Gastrocnemius medialis (tissue), 4 donors: ENCODE data around the gene GRIK5. TPM values are rescaled to one million over a fixed set of nuclear protein-coding genes. Genes with fewer than 3 reads are reported as not detected.
A peak's percentile ranks its signal among the peaks of the same experiment; 100 is the strongest.
"Not testable (repeated sequence)": the region's sequence is repeated elsewhere in the genome, so short reads cannot be mapped to it uniquely, and the experiment has no call there.

Experiments used
- ATAC-seq, 2 donors: fragments of 150-250 bp; one replicate each; pipeline ENCODE4 v1.9.1; 2016
- DNase-seq, 2 donors: peaks; one replicate each; pipeline ENCODE4 v3.0.0-alpha.2; 2019
- H3K27ac ChIP-seq, 4 donors: fragments of 200-600 bp; sonication (generic); 1 replicate in 1 of 4; 2 replicates in 3 of 4; pipeline ENCODE4 v1.5.1; 2016 to 2018; ENCODE audit warnings: mild to moderate bottlenecking in 2 of 4, moderate library complexity in 1 of 4
- H3K27me3 ChIP-seq, 3 donors: fragments of 200-600 bp; sonication (generic) in 2 of 3; 1 replicate in 1 of 3; 2 replicates in 2 of 3; pipeline versions ENCODE4 v1.5.1 to v1.6.0; 2016 to 2019; ENCODE audit warnings: mild to moderate bottlenecking in 1 of 3, moderate library complexity in 1 of 3
- H3K36me3 ChIP-seq, 2 donors: fragments of 200-600 bp; sonication (generic) in 1 of 2; one replicate each; pipeline ENCODE4 v1.5.1; 2017 to 2018
- H3K4me1 ChIP-seq, 2 donors: fragments of 200-600 bp; sonication (generic) in 1 of 2; one replicate each; pipeline ENCODE4 v1.5.1; 2016 to 2017; ENCODE audit warnings: mild to moderate bottlenecking in 2 of 2
- H3K4me3 ChIP-seq, 4 donors: fragments of 200-600 bp; sonication (generic) in 3 of 4; 1 replicate in 1 of 4; 2 replicates in 3 of 4; pipeline ENCODE4 v1.5.1; 2016 to 2019; ENCODE audit warnings: mild to moderate bottlenecking in 2 of 4
- H3K9me3 ChIP-seq, 3 donors: fragments of 200-600 bp; sonication (generic) in 2 of 3; 1 replicate in 1 of 3; 2 replicates in 2 of 3; pipeline ENCODE4 v1.5.1; 2016 to 2019
- POLR2A ChIP-seq, 2 donors: fragments of 450-650 bp; IDR thresholded peaks; one replicate each; pipeline ENCODE4 v1.6.1; 2017; ENCODE audit warnings: antibody characterized with exemption in 2 of 2, mild to moderate bottlenecking in 2 of 2, moderate library complexity in 2 of 2
- in situ Hi-C, 4 donors: fragments of 200-750 bp; cut with MboI; loops; one replicate each; pipeline versions ENCODE4 v1.15.0 to v1.8.0; 2017; ENCODE audit warnings: low sequenced_read_pairs in 4 of 4
- intact Hi-C: fragments of 100-400 bp; cut with DNase I; formaldehyde crosslinking; loops from one replicate; pipeline ENCODE4 v1.15.1; 2023; ENCODE audit warnings: low total_unique reads
- total RNA-seq, 4 donors: library from RNA; depleted of rRNA; stranded (reverse); fragments of >200 nt; gene quantifications; one replicate each; pipeline versions ENCODE4 v1.1.0 to v1.2.3, GENCODE V29; 2016
- TF ChIP-seq, protein P1 (sequence below), 5 experiments: fragments of 450-650 bp in 3 of 5; fragments of 200-600 bp in 2 of 5; sonication (generic) in 2 of 5; IDR thresholded peaks in 4 of 5; conservative IDR thresholded peaks in 1 of 5; 1 replicate in 4 of 5; 2 replicates in 1 of 5; pipeline ENCODE4 v1.5.1; 2016 to 2019; ENCODE audit warnings: antibody characterized with exemption in 5 of 5, mild to moderate bottlenecking in 3 of 5, moderate library complexity in 3 of 5

GRIK5 gene
- total RNA-seq, 4 donors from 2014 or later = 0.20 to 1.0 (median 0.62) TPM; not detected in 1

DNA sequence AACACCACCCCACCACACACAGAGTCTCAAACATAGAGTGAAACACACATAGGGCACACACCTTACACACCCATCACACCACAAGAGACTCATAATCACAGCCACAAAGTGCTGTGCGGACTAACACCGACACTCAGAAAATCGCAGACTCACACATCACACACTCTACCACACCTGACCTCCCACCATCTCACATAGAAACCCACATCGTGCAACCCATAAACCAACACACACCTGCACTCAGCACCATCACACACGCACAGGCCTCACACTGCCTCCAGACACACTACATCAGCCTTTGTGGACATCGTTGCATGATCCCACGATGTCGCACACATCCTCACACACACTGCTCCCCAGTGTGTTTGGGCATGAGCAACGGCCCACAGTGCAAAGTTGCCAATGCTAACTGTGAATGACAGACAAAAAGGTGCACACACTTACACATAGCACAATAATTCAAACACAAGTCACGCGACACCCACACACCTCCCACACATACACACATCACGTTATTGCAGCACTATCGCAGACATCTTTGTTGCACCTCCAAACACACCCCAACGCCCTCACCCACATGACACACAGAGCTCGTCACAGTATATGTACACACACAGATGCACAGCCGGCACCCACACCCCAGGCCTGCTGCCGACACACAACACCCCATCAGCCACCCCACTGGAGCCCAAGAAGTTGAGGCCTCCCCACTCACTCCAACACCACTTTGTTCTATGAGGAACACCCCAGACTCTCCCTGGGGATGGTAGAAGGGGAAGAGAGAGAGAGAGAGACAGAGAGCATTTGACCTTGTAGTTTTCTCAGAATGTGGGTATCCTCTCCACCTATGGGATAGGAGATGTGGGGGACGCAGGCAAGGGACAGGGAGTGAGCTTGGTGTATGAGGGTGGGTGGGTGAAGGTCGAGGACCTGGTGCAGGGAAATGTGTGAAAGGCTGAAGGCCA lies 74.7 kb downstream of the GRIK5 start:
- Histone ChIP-seq H3K4me3 (no peak overlapping the region), H3K4me1 (peaks cover 0 to 8% of the 10 kb centered on the region in 2 donors), H3K9me3 (no peaks in the 10 kb centered on the region), H3K27ac (no peak overlapping the region), H3K27me3 (peaks cover 48 to 78% (median 72%) of the 10 kb centered on the region in 3 donors), H3K36me3 (no peaks in the 10 kb centered on the region)
- intact Hi-C loops (no loop called here), in situ Hi-C loops (no loop called here)
- DNase-seq = no peak
- ATAC-seq = no peak
- no peak for TF ChIP-seq POLR2A (IDR thresholded peaks at IDR 0.05)
- TF ChIP-seq, protein P1, sequence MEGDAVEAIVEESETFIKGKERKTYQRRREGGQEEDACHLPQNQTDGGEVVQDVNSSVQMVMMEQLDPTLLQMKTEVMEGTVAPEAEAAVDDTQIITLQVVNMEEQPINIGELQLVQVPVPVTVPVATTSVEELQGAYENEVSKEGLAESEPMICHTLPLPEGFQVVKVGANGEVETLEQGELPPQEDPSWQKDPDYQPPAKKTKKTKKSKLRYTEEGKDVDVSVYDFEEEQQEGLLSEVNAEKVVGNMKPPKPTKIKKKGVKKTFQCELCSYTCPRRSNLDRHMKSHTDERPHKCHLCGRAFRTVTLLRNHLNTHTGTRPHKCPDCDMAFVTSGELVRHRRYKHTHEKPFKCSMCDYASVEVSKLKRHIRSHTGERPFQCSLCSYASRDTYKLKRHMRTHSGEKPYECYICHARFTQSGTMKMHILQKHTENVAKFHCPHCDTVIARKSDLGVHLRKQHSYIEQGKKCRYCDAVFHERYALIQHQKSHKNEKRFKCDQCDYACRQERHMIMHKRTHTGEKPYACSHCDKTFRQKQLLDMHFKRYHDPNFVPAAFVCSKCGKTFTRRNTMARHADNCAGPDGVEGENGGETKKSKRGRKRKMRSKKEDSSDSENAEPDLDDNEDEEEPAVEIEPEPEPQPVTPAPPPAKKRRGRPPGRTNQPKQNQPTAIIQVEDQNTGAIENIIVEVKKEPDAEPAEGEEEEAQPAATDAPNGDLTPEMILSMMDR (IDR thresholded peaks at IDR 0.05 in 4 of 5, conservative IDR thresholded peaks at IDR 0.05 in 1 of 5) = no peak

DNA sequence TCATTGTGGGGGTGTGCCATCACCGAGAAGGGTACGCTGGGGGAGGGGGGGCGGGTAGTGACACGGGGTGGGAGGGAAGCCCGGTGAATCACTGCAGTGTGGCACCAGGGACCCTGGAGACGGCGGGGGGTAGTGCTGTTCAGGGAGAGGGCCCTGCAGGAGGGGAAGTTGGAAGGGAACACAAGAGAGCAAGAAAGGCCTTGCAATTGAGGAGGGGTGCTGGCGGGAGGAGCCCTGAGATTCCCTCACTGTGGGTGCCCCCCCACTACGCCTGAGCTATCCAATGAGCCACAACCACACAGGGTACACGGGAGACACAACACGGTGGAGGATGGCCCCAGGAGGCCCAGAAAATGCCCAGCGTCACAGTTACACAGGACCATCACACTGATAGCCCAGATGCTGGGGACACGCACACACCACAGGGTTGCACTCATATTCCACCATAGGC lies 75.5 kb downstream of the GRIK5 start:
- ATAC-seq (no peak), DNase-seq (no peak)
- intact Hi-C loops (no loop called here), in situ Hi-C loops (no loop called here)
- H3K27me3 ChIP-seq = peaks cover 46 to 70% (median 65%) of the 10 kb centered on the region in 3 donors
- H3K4me3 ChIP-seq = peak overlapping the region in 2 of 4 donors; percentile 37 to 49
- H3K36me3 ChIP-seq = no peaks in the 10 kb centered on the region
- TF ChIP-seq, protein P1 (IDR thresholded peaks at IDR 0.05 in 4 of 5, conservative IDR thresholded peaks at IDR 0.05 in 1 of 5) = no peak
- no peak for TF ChIP-seq POLR2A (IDR thresholded peaks at IDR 0.05)
- H3K9me3 ChIP-seq = no peaks in the 10 kb centered on the region
- H3K4me1 ChIP-seq = peaks cover 0 to 8% of the 10 kb centered on the region in 2 donors
- H3K27ac ChIP-seq = no peak overlapping the region

DNA sequence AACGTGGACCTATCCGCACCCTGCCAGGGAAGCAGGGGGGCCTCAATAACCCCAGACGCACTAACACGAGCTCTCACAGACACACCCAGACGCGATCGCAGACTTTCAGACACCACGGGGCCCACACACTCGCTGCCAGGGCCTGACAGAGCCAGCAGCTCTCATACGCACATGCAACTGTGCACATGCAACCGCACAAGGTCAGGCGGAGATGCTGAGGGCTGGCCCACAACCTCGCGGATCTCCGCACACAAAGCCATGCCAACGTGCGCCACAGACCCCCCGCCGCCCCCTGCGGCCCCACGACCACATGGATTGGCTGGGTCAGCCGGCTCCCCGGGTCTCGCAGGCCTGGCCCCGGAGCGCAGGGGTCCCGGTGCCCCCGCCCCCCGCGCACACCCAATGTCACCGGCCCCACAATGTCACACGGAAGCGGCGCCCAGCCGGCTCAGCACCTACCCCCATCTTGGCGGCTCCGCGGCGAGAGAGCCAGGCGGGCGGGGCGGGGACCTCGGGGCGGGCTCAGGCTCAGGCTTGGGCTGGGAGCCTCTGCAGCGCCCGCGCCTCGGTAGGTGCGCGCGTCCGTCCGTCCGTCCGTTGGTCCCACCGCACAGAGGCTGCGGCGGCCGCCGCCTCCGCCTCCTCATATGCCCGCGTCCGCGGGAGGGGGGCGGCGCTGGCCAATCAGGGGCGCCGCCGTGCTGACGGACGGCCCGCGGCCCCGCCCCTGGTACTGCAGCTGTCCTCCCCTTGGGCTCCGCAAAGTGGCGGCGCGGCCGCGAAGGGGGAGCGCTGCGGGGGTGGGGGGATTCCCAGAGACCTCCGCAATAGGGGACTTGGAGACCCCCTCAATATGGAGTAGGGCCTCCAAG lies 76.2 kb downstream of the GRIK5 start, which contains the start of gene ATP1A3:
TSS of gene ATP1A3 (minus strand) at position 619 of the 872 bp plus-strand sequence. CDS start at position 465, 154 bp downstream.
- TF ChIP-seq, protein P1 (IDR thresholded peaks at IDR 0.05 in 4 of 5, conservative IDR thresholded peaks at IDR 0.05 in 1 of 5) = no peak
- TF ChIP-seq POLR2A (IDR thresholded peaks at IDR 0.05) = no peak
- peaks cover 40 to 65% (median 60%) of the 10 kb centered on the region in 3 donors for H3K27me3 ChIP-seq
- H3K9me3 ChIP-seq = no peaks in the 10 kb centered on the region
- no peak within 1 kb of the TSS for H3K27ac ChIP-seq
- no peak for DNase-seq
- H3K4me3 ChIP-seq = peak within 1 kb of the TSS; percentile 37 to 49 (median 44)
- H3K4me1 ChIP-seq = peaks cover 0 to 8% of the 10 kb centered on the region in 2 donors
- peak in 1 of 2 donors; percentile 70 for ATAC-seq
- intact Hi-C loops (no loop called here), in situ Hi-C loops (no loop called here)
- no peaks in the 10 kb centered on the region for H3K36me3 ChIP-seq

DNA sequence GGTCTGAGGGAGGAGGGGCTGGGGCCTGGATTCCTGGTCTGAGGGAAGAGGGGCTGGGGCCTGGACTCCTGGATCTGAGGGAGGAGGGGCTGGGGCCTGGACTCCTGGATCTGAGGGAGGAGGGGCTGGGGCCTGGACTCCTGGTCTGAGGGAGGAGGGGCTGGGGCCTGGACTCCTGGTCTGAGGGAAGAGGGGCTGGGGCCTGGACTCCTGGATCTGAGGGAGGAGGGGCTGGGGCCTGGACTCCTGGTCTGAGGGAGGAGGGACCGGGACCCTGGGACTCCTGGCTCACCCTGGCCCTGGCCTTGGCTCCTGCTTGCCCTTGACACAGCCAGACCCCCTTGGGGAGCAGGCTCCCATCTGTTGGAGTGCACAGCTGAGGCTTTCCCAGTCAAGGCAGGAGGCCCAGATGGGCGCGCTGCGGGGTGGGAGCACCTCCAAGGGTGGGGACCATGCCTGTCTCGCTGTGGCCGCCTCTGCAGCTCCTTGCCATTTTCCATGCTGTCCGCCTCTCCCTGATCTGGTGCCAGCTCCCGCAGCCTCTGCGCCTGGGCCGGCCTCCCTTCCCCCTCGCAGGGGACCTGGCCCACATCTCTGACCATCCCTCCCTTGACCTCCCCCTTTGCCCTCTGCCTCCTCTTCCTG lies 78.0 kb downstream of the GRIK5 start:
- H3K4me1 ChIP-seq, H3K9me3 ChIP-seq, ATAC-seq, H3K4me3 ChIP-seq, H3K36me3 ChIP-seq, H3K27ac ChIP-seq, intact Hi-C loops, in situ Hi-C loops, DNase-seq: not testable (repeated sequence)
- H3K27me3 ChIP-seq = peaks cover 29 to 51% (median 44%) of the 10 kb centered on the region in 3 donors
